HG03469 (cell line): Measurements from ENCODE around the gene GALNT2.
A peak's percentile ranks its signal among the peaks of the same experiment; 100 is the strongest.

Experiments used
- ATAC-seq: cut with Tn5 transposase; IDR thresholded peaks from one replicate; pipeline ENCODE4 v1.9.1; 2021; ENCODE audit warnings: mild to moderate bottlenecking, moderate library complexity, moderate number of reproducible peaks; ENCODE audit not compliant: unreplicated experiment

Gene GALNT2

GRCh38 chr1:230141797-230142607 is 75.0 kb downstream of the GALNT2 start:
- ATAC-seq: no peak

- ATAC-seq: no peak
Observed at GRCh38 chr1:230142608-230143210, 75.7 kb downstream of the GALNT2 start.

- no peak for ATAC-seq
Observed at GRCh38 chr1:230143534-230143933, 76.5 kb downstream of the GALNT2 start.

GRCh38 chr1:230144010-230144614 is 77.1 kb downstream of the GALNT2 start:
- no peak for ATAC-seq

- no peak for ATAC-seq
Observed at GRCh38 chr1:230144758-230145504, 77.9 kb downstream of the GALNT2 start.

- ATAC-seq: no peak
Observed at GRCh38 chr1:230145505-230145899, 78.5 kb downstream of the GALNT2 start.

GRCh38 chr1:230145953-230146476 is 79.0 kb downstream of the GALNT2 start:
- no peak for ATAC-seq

GRCh38 chr1:230146709-230147108 is 79.7 kb downstream of the GALNT2 start:
- ATAC-seq: no peak

- ATAC-seq: no peak
Observed at GRCh38 chr1:230147253-230148125, 80.5 kb downstream of the GALNT2 start.

GRCh38 chr1:230148126-230148652 is 81.2 kb downstream of the GALNT2 start:
- no peak for ATAC-seq

GRCh38 chr1:230148768-230149469 is 81.9 kb downstream of the GALNT2 start:
- ATAC-seq: no peak

- peak; percentile 48 for ATAC-seq
Observed at GRCh38 chr1:230149751-230150584, 82.9 kb downstream of the GALNT2 start.

GRCh38 chr1:230150615-230151014 is 83.6 kb downstream of the GALNT2 start:
- no peak for ATAC-seq

GRCh38 chr1:230151924-230152468 is 85.0 kb downstream of the GALNT2 start:
- no peak for ATAC-seq

- no peak for ATAC-seq
Observed at GRCh38 chr1:230152999-230153398, 86.0 kb downstream of the GALNT2 start.

GRCh38 chr1:230153641-230154296 is 86.7 kb downstream of the GALNT2 start:
- ATAC-seq: no peak

GRCh38 chr1:230155021-230155420 is 88.0 kb downstream of the GALNT2 start:
- ATAC-seq: no peak

- ATAC-seq: no peak
Observed at GRCh38 chr1:230156068-230156467, 89.0 kb downstream of the GALNT2 start.
